ENCODE results near the gene FBLN2.

GRCh38 chr3:13655061-13655913, 106.4 kb downstream of the FBLN2 start:
- TF ChIP-seq CTCF (IDR thresholded peaks at IDR 0.05) (peak in 3 of 6 experiments; percentile 40 to 69 (median 47)), POLR2A (IDR thresholded peaks at IDR 0.05) (no peak)
